ENCODE results near the gene ST3GAL6. TPM values are rescaled to one million over a fixed set of nuclear protein-coding genes. Genes with fewer than 3 reads are reported as not detected.

Gene ST3GAL6
- total RNA-seq, 1 donor from 2014 or later: 16.0 TPM

GRCh38 chr3:98812851-98813374 lies 49.8 kb downstream of the ST3GAL6 start:
- H3K27ac Mint-ChIP-seq (ENCODE audit: unreplicated experiment): no peak overlapping the region

GRCh38 chr3:98814817-98815420 lies 51.8 kb downstream of the ST3GAL6 start:
- Mint-ChIP-seq H3K4me3 (no peak overlapping the region), H3K27ac (ENCODE audit: unreplicated experiment) (no peak overlapping the region), H3K36me3 (ENCODE audit: low read depth) (peaks cover 9% of the 10 kb centered on the region)

More at GRCh38 chr3:98812851-98813374, 49.8 kb downstream of the ST3GAL6 start:
- TF ChIP-seq, protein P1, sequence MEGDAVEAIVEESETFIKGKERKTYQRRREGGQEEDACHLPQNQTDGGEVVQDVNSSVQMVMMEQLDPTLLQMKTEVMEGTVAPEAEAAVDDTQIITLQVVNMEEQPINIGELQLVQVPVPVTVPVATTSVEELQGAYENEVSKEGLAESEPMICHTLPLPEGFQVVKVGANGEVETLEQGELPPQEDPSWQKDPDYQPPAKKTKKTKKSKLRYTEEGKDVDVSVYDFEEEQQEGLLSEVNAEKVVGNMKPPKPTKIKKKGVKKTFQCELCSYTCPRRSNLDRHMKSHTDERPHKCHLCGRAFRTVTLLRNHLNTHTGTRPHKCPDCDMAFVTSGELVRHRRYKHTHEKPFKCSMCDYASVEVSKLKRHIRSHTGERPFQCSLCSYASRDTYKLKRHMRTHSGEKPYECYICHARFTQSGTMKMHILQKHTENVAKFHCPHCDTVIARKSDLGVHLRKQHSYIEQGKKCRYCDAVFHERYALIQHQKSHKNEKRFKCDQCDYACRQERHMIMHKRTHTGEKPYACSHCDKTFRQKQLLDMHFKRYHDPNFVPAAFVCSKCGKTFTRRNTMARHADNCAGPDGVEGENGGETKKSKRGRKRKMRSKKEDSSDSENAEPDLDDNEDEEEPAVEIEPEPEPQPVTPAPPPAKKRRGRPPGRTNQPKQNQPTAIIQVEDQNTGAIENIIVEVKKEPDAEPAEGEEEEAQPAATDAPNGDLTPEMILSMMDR (conservative IDR thresholded peaks at IDR 0.05): peak; percentile 86
- Mint-ChIP-seq H3K27me3 (ENCODE audit: low read depth) (no peaks in the 10 kb centered on the region), H3K4me3 (no peak overlapping the region), H3K4me1 (peaks cover 10% of the 10 kb centered on the region), H3K9me3 (no peaks in the 10 kb centered on the region), H3K36me3 (ENCODE audit: low read depth) (peaks cover 15% of the 10 kb centered on the region)
- no peak for DNase-seq (ENCODE audit: low read depth, low spot score)

DNA sequence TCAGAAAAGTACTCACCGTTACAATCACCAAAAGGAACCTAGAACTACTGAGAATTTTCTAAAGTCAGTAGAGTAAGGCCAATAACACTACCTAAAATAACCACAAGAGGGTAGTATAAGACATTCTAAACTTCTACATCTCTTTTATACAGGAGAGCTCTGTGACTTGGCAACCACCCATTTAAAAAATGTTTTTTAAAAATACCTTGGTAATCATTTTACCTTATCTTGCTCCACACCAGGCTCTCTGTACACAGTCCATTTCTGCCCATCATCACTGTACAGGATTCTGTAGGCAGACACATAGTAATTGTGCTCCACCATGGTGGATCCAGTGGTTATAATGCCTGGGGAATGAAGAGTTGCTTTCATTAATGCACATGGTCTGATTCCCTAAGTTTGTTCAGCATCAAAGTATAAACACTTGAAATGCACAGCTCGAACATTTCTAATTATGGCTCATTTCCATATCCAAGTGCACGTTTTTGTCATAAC lies 54.5 kb downstream of the ST3GAL6 start:
- H3K4me3 Mint-ChIP-seq: no peak overlapping the region
- no peak for DNase-seq (ENCODE audit: low read depth, low spot score)
- no peaks in the 10 kb centered on the region for H3K9me3 Mint-ChIP-seq
- no peaks in the 10 kb centered on the region for H3K27me3 Mint-ChIP-seq (ENCODE audit: low read depth)
- TF ChIP-seq, protein P1 (conservative IDR thresholded peaks at IDR 0.05): peak; percentile 84
- H3K27ac Mint-ChIP-seq (ENCODE audit: unreplicated experiment): no peak overlapping the region
- H3K36me3 Mint-ChIP-seq (ENCODE audit: low read depth): peaks cover 11% of the 10 kb centered on the region
- no peaks in the 10 kb centered on the region for H3K4me1 Mint-ChIP-seq

More at GRCh38 chr3:98814817-98815420, 51.8 kb downstream of the ST3GAL6 start:
- no peak for DNase-seq (ENCODE audit: low read depth, low spot score)
- peaks cover 5% of the 10 kb centered on the region for H3K4me1 Mint-ChIP-seq
- H3K27me3 Mint-ChIP-seq (ENCODE audit: low read depth): no peaks in the 10 kb centered on the region
- TF ChIP-seq, protein P1 (conservative IDR thresholded peaks at IDR 0.05): no peak
- no peaks in the 10 kb centered on the region for H3K9me3 Mint-ChIP-seq

DNA sequence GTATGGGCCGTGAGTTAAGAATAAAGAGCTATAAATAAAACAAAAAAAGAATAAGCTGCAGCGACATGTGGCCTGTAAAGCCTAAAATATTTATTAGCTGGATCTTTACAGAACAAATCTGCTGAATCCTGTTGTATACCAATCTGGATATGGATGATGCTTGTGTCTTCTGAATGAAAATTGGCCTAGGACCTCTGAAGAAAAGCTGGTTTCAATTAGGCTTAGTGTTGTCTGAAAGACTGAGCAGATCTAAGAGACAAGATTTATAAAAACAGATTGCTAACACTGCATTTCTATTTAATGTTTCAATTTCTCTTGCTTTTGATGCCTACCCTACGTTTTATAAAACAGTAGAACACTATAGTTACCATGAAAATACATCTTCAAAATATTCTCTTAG lies 57.9 kb downstream of the ST3GAL6 start:
- H3K36me3 Mint-ChIP-seq (ENCODE audit: low read depth): peaks cover 24% of the 10 kb centered on the region
- H3K27me3 Mint-ChIP-seq (ENCODE audit: low read depth): no peaks in the 10 kb centered on the region
- DNase-seq (ENCODE audit: low read depth, low spot score): no peak
- H3K4me1 Mint-ChIP-seq: no peaks in the 10 kb centered on the region
- TF ChIP-seq, protein P1 (conservative IDR thresholded peaks at IDR 0.05): no peak
- H3K4me3 Mint-ChIP-seq: no peak overlapping the region
- H3K9me3 Mint-ChIP-seq: no peaks in the 10 kb centered on the region
- no peak overlapping the region for H3K27ac Mint-ChIP-seq (ENCODE audit: unreplicated experiment)

DNA sequence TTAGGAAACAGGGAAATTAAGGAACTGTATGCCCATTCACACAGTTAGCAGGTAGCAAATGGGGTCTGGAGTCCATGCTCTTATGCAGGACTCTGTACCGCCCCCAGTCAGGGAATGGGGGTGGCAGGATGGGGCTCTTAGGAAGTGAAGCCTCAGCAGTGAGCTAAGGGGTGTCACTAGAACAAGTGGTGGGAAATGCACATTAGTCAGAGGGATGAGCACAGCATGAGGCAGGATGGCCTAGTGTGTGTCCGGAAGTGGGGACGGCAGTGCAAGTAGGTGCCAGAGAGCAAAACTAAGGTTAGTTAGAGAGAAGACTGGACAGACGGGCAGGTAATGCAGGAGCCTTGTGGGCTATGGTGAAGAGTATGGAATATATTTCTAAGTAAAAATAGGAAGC lies 60.7 kb downstream of the ST3GAL6 start:
- no peak overlapping the region for H3K27ac Mint-ChIP-seq (ENCODE audit: unreplicated experiment)
- H3K9me3 Mint-ChIP-seq: peaks cover 2% of the 10 kb centered on the region
- no peaks in the 10 kb centered on the region for H3K27me3 Mint-ChIP-seq (ENCODE audit: low read depth)
- peaks cover 19% of the 10 kb centered on the region for H3K36me3 Mint-ChIP-seq (ENCODE audit: low read depth)
- DNase-seq (ENCODE audit: low read depth, low spot score): no peak
- TF ChIP-seq, protein P1 (conservative IDR thresholded peaks at IDR 0.05): no peak
- peaks cover 11% of the 10 kb centered on the region for H3K4me1 Mint-ChIP-seq
- H3K4me3 Mint-ChIP-seq: no peak overlapping the region

Data from neural crest cell (in vitro differentiated cells).